ENCODE data around the gene STK32B. TPM values are rescaled to one million over a fixed set of nuclear protein-coding genes. Genes with fewer than 3 reads are reported as not detected.

STK32B gene
- total RNA-seq, 4 donors from 2014 or later, result 0.39 to 2.7 (median 2.4) TPM

- Histone ChIP-seq H3K27ac (no peak overlapping the region), H3K27me3 (no peaks in the 10 kb centered on the region), H3K36me3 (no peaks in the 10 kb centered on the region), H3K4me3 (no peak overlapping the region), H3K4me1 (no peaks in the 10 kb centered on the region), H3K9me3 (no peaks in the 10 kb centered on the region)
- TF ChIP-seq EP300 (IDR thresholded peaks at IDR 0.05), result no peak
- no peak for TF ChIP-seq CTCF (IDR thresholded peaks at IDR 0.05)
- TF ChIP-seq POLR2A (IDR thresholded peaks at IDR 0.05), result no peak
- DNase-seq (ENCODE audit: low spot score in 2 of 2), result no peak
- WGBS, 2 donors, result 72 to 83% methylated on average over 6 of the region's 6 CpGs
These were observed 133.3 kb downstream of the STK32B start for GRCh38 chr4:5184606-5185005.

- 84 to 89% methylated on average over 6 of the region's 6 CpGs for WGBS, 2 donors
These were observed 134.3 kb downstream of the STK32B start for GRCh38 chr4:5185551-5185950.

GRCh38 chr4:5186271-5187064 lies 135.2 kb downstream of the STK32B start:
- WGBS, 2 donors, result 70 to 73% methylated on average over 14 of the region's 14 CpGs
- H3K27me3 ChIP-seq, result no peaks in the 10 kb centered on the region
- no peak overlapping the region for H3K4me3 ChIP-seq
- no peak for DNase-seq (ENCODE audit: low spot score in 2 of 2)
- no peaks in the 10 kb centered on the region for H3K36me3 ChIP-seq
- no peak overlapping the region for H3K27ac ChIP-seq
- no peaks in the 10 kb centered on the region for H3K4me1 ChIP-seq
- TF ChIP-seq POLR2A (IDR thresholded peaks at IDR 0.05), result no peak
- no peak for TF ChIP-seq EP300 (IDR thresholded peaks at IDR 0.05)
- no peak for TF ChIP-seq CTCF (IDR thresholded peaks at IDR 0.05)
- no peaks in the 10 kb centered on the region for H3K9me3 ChIP-seq

More at GRCh38 chr4:5185551-5185950, 134.3 kb downstream of the STK32B start:
- Histone ChIP-seq H3K27me3 (no peaks in the 10 kb centered on the region), H3K4me1 (no peaks in the 10 kb centered on the region), H3K9me3 (no peaks in the 10 kb centered on the region), H3K36me3 (no peaks in the 10 kb centered on the region), H3K4me3 (no peak overlapping the region), H3K27ac (no peak overlapping the region)
- TF ChIP-seq CTCF (IDR thresholded peaks at IDR 0.05) (no peak), POLR2A (IDR thresholded peaks at IDR 0.05) (no peak), EP300 (IDR thresholded peaks at IDR 0.05) (no peak)
- no peak for DNase-seq (ENCODE audit: low spot score in 2 of 2)

GRCh38 chr4:5188130-5188529 lies 136.8 kb downstream of the STK32B start:
- DNase-seq (ENCODE audit: low spot score in 2 of 2), result no peak
- H3K4me1 ChIP-seq, result no peaks in the 10 kb centered on the region
- H3K9me3 ChIP-seq, result no peaks in the 10 kb centered on the region
- WGBS, 2 donors, result 84 to 85% methylated on average over 10 of the region's 10 CpGs
- H3K27ac ChIP-seq, result no peak overlapping the region
- H3K36me3 ChIP-seq, result no peaks in the 10 kb centered on the region
- no peaks in the 10 kb centered on the region for H3K27me3 ChIP-seq
- no peak for TF ChIP-seq EP300 (IDR thresholded peaks at IDR 0.05)
- TF ChIP-seq POLR2A (IDR thresholded peaks at IDR 0.05), result no peak
- no peak for TF ChIP-seq CTCF (IDR thresholded peaks at IDR 0.05)
- H3K4me3 ChIP-seq, result no peak overlapping the region

- H3K27me3 ChIP-seq, result no peaks in the 10 kb centered on the region
- no peaks in the 10 kb centered on the region for H3K36me3 ChIP-seq
- TF ChIP-seq POLR2A (IDR thresholded peaks at IDR 0.05), result no peak
- TF ChIP-seq EP300 (IDR thresholded peaks at IDR 0.05), result no peak
- TF ChIP-seq CTCF (IDR thresholded peaks at IDR 0.05), result no peak
- no peak for DNase-seq (ENCODE audit: low spot score in 2 of 2)
- WGBS, 2 donors, result 68 to 76% methylated on average over 6 of the region's 6 CpGs
- no peak overlapping the region for H3K27ac ChIP-seq
- no peak overlapping the region for H3K4me3 ChIP-seq
- H3K9me3 ChIP-seq, result no peaks in the 10 kb centered on the region
- H3K4me1 ChIP-seq, result no peaks in the 10 kb centered on the region
These were observed 140.6 kb downstream of the STK32B start for GRCh38 chr4:5191831-5192230.
